Endothelial cell (in vitro differentiated cells): ENCODE data around the gene ATF5. TPM values are rescaled to one million over a fixed set of nuclear protein-coding genes. Genes with fewer than 3 reads are reported as not detected.

Experiments used
- DNase-seq: peaks from one replicate; pipeline ENCODE4 v3.0.0; 2021; ENCODE audit warnings: low spot score
- H3K27ac Mint-ChIP-seq: one replicate; pipeline ENCODE4 v1.8.0; 2021; ENCODE audit warnings: mixed read lengths, inconsistent platforms; ENCODE audit not compliant: unreplicated experiment
- H3K27me3 Mint-ChIP-seq: one replicate; pipeline ENCODE4 v1.8.0; 2021; ENCODE audit warnings: mild to moderate bottlenecking, moderate library complexity, mixed read lengths, inconsistent platforms; ENCODE audit not compliant: unreplicated experiment
- H3K36me3 Mint-ChIP-seq: one replicate; pipeline ENCODE4 v1.8.0; 2021; ENCODE audit warnings: mild to moderate bottlenecking, low read depth, mixed read lengths, inconsistent platforms; ENCODE audit not compliant: unreplicated experiment
- H3K4me1 Mint-ChIP-seq: one replicate; pipeline ENCODE4 v1.8.0; 2021; ENCODE audit warnings: mild to moderate bottlenecking, mixed read lengths, inconsistent platforms; ENCODE audit not compliant: unreplicated experiment
- H3K4me3 Mint-ChIP-seq: one replicate; pipeline ENCODE4 v1.8.0; 2021; ENCODE audit warnings: mild to moderate bottlenecking, mixed read lengths, inconsistent platforms; ENCODE audit not compliant: unreplicated experiment
- H3K9me3 Mint-ChIP-seq: one replicate; pipeline ENCODE4 v1.8.0; 2021; ENCODE audit warnings: mixed read lengths, inconsistent platforms; ENCODE audit not compliant: unreplicated experiment
- total RNA-seq: library from RNA; stranded (reverse); fragmentation: NEBNext Ultra II Directional; extraction: Animal tissue kit (Norgen Biotek cat#: 25700); gene quantifications from one replicate; pipeline ENCODE4 v1.2.1, GENCODE V29; 2021; ENCODE audit not compliant: unreplicated experiment
- TF ChIP-seq, protein P1 (sequence below): fragments of 200-600 bp; sonication (generic); IDR thresholded peaks from one replicate; pipeline ENCODE4 v1.5.0; 2021; ENCODE audit warnings: antibody characterized with exemption; ENCODE audit not compliant: unreplicated experiment

Gene ATF5
- total RNA-seq, 1 donor from 2014 or later, result 15.8 TPM

DNA sequence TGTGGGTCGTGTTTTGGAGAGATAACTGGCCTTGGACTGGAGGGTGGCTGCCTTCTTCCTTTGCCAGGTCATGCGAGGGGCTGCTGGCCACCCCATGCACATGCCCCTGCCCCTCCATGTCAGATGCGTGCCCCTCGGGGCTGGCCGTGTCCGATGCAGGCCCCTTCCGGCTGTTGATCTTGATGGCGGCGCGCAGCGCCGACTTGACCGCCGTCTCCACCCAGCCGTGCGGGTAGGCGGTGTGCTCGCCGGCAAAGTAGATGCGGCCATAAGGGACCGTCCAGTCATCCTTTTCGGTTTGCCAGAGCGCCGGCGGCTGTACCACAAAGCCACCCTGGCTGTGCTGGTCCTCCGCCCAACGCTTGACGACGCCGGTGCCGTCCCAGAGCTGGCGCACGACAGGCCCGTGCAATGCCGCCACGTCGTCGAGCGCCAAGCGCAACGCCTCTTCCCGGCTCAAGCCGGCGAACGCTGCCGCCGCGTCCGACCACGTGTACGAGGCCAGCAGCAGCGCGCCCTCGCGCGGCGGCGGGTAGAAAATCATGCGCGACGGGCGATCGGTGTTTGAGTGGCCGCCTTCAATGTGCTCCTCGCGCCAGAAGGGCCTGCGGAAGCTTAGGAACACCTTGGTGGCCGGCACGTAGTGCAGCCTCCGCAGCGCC is 39.2 kb upstream of the ATF5 start:
- Mint-ChIP-seq H3K36me3 (peaks cover 15% of the 10 kb centered on the region), H3K4me3 (no peak overlapping the region), H3K27me3 (peaks cover 23% of the 10 kb centered on the region), H3K27ac (no peak overlapping the region), H3K4me1 (no peaks in the 10 kb centered on the region), H3K9me3 (no peaks in the 10 kb centered on the region)
- TF ChIP-seq, protein P1, sequence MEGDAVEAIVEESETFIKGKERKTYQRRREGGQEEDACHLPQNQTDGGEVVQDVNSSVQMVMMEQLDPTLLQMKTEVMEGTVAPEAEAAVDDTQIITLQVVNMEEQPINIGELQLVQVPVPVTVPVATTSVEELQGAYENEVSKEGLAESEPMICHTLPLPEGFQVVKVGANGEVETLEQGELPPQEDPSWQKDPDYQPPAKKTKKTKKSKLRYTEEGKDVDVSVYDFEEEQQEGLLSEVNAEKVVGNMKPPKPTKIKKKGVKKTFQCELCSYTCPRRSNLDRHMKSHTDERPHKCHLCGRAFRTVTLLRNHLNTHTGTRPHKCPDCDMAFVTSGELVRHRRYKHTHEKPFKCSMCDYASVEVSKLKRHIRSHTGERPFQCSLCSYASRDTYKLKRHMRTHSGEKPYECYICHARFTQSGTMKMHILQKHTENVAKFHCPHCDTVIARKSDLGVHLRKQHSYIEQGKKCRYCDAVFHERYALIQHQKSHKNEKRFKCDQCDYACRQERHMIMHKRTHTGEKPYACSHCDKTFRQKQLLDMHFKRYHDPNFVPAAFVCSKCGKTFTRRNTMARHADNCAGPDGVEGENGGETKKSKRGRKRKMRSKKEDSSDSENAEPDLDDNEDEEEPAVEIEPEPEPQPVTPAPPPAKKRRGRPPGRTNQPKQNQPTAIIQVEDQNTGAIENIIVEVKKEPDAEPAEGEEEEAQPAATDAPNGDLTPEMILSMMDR, result peak; percentile 82
- DNase-seq, result peak; percentile 78

DNA sequence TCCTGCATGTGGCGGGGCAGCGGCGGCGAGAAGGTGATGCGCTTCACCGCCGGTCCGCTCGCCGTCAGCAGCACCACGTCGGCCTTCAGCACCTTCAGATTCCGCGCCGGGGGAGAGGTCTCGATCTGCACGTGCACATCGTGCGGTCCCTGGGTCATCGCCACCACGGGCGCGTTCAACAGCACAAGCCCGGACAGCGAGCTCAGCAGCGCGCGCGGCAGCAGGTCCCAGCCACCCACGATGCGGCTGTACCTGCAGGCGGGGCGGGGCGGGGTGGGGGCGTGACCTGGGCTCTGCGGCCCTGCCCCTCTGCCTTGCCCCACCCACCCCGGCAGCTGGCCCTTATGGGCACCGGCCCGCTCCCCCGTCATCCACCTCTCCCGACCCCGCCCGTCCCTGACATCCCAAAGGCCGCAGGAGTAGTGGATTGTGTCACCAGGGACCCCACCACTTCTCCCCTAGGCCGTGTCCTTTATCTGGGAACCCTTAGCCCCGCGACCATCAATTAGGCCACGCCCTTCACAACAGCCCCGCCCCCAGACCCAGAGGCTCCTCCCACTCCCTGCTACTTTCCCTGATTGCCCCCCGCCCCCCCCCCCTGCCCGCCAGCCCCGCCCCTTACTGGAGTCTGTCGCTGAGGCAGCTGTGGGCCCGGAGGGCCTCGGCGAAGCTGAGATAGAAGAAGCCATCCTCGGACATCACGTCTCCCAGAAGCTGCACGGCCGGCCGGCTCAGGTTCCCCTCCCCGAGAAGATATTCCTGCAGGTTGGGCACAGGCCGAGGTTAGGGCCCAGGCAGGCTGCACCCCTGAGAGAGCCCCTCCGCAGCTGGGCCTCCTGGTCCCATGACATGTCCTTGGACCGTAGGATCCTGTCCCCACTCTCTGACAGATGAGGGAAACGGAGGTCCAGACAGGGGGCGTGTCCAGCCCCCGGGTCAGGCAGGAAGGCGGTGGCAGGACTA is 38.4 kb upstream of the ATF5 start:
- no peak overlapping the region for H3K27ac Mint-ChIP-seq
- peaks cover 23% of the 10 kb centered on the region for H3K27me3 Mint-ChIP-seq
- H3K4me3 Mint-ChIP-seq, result no peak overlapping the region
- TF ChIP-seq, protein P1, result peak; percentile 27
- no peak for DNase-seq
- no peaks in the 10 kb centered on the region for H3K9me3 Mint-ChIP-seq
- H3K36me3 Mint-ChIP-seq, result peaks cover 13% of the 10 kb centered on the region
- no peaks in the 10 kb centered on the region for H3K4me1 Mint-ChIP-seq

DNA sequence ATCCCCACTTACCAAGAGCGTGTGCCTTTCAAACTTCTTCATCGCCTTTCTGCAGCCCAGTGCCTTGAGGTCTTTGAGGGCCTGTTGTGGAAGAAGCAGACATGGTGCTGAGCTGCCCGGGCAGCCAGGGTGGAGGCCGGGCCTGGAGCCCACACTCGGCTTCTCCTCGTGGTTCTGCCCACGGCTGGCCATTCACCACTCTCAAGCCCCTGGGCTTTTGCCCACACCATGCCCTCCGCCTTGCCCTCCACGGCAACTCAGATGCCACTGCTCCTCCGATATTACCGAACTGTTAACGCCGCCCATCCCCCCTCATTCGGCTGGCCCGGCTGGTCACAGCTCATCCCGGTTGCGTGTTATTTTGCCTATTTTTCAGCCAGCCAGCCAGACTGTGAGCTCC is 37.6 kb upstream of the ATF5 start:
- Mint-ChIP-seq H3K27ac (no peak overlapping the region), H3K4me1 (peaks cover 2% of the 10 kb centered on the region), H3K36me3 (peaks cover 13% of the 10 kb centered on the region), H3K4me3 (no peak overlapping the region), H3K9me3 (no peaks in the 10 kb centered on the region), H3K27me3 (peaks cover 23% of the 10 kb centered on the region)
- DNase-seq, result no peak
- TF ChIP-seq, protein P1, result no peak

DNA sequence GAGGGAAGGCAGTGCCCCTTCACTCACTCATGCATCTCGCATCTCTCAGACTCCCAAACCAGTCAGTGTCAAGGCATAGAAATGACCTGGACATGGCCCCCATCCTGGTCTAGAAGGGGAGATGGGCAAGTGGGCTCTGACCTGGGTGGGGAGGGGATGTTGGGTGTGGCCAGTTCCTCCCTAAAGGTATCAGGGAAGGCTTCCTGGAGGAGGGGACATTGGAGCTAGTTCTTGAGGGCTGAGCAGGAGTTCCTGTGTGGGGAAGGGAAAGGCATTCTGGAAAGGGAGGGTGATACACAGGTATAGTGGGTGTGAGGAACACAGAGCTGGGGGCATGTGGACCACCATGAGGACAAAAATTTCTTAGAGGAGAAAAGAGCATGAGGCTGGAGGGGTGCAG is 36.3 kb upstream of the ATF5 start:
- no peak for DNase-seq
- Mint-ChIP-seq H3K9me3 (no peaks in the 10 kb centered on the region), H3K4me3 (no peak overlapping the region), H3K27ac (peak overlapping the region; percentile 80), H3K27me3 (peaks cover 20% of the 10 kb centered on the region), H3K4me1 (peaks cover 16% of the 10 kb centered on the region), H3K36me3 (peaks cover 11% of the 10 kb centered on the region)
- TF ChIP-seq, protein P1, result no peak
